Ascending aorta (tissue), 2 donors: Measurements from ENCODE around the gene RCAN2. TPM values are rescaled to one million over a fixed set of nuclear protein-coding genes. Genes with fewer than 3 reads are reported as not detected.

ENCODE experiments used
- DNase-seq, 2 donors: peaks; one replicate each; pipeline ENCODE4 v3.0.0-alpha.2; 2019; ENCODE audit warnings: low spot score in 2 of 2
- H3K27ac ChIP-seq, 2 donors: fragments of 200-600 bp; sonication (generic); one replicate each; pipeline ENCODE4 v1.5.1; 2016 to 2017; ENCODE audit warnings: mild to moderate bottlenecking in 1 of 2
- H3K27me3 ChIP-seq: fragments of 200-600 bp; sonication (generic); one replicate; pipeline ENCODE4 v1.5.1; 2017
- H3K36me3 ChIP-seq, 2 donors: fragments of 200-600 bp; sonication (generic); one replicate each; pipeline ENCODE4 v1.5.1; 2016
- H3K4me1 ChIP-seq, 2 donors: fragments of 200-600 bp; sonication (generic); one replicate each; pipeline ENCODE4 v1.5.1; 2016 to 2017; ENCODE audit warnings: mild to moderate bottlenecking in 1 of 2
- H3K4me3 ChIP-seq, 2 donors: fragments of 200-600 bp; sonication (generic); one replicate each; pipeline ENCODE4 v1.5.1; 2016 to 2017; ENCODE audit warnings: mild to moderate bottlenecking in 1 of 2
- H3K9me3 ChIP-seq, 2 donors: fragments of 200-600 bp; sonication (generic); one replicate each; pipeline ENCODE4 v1.5.1; 2016
- intact Hi-C: fragments of 100-400 bp; cut with DNase I; formaldehyde crosslinking; loops from one replicate; pipeline ENCODE4 v1.15.1; 2023
- total RNA-seq: library from RNA; depleted of rRNA; stranded (reverse); fragments of >200 nt; gene quantifications from one replicate; pipeline ENCODE4 v1.1.0, GENCODE V29; 2016
- TF ChIP-seq, protein P1 (sequence below), 3 experiments: fragments of 200-600 bp in 2 of 3; fragments of 450-650 bp in 1 of 3; sonication (generic) in 2 of 3; IDR thresholded peaks; one replicate each; pipeline ENCODE4 v1.5.1; 2016 to 2019; ENCODE audit warnings: antibody characterized with exemption in 3 of 3, mild to moderate bottlenecking in 1 of 3, moderate library complexity in 1 of 3

The RCAN2 gene
- total RNA-seq, 1 donor from 2014 or later = 83.4 TPM

DNA sequence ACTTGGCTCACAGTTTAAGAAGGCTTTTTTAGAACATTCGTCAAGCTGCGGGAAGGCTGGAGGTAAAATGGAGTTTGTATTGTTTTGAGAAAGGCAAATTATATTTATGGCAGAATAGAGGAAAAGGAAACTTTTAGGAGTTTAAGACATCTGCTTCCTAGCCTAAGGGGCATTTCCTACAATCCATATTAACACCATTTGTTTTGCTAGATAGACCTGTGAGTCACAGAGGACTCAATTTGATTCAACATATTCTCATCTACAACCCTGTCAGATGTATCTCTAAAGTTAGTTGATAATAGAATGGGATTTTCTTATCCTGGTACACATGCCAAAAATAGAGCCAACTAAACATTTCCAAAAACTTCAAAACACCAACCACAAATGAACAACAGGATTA is 35.0 kb downstream of the RCAN2 start:
- Histone ChIP-seq H3K4me3 (no peak overlapping the region), H3K27me3 (no peaks in the 10 kb centered on the region), H3K9me3 (no peaks in the 10 kb centered on the region), H3K27ac (peak overlapping the region; percentile 53 to 83), H3K36me3 (peaks cover 0 to under 1% of the 10 kb centered on the region in 2 donors), H3K4me1 (peaks cover 3 to 54% of the 10 kb centered on the region in 2 donors)
- no peak for DNase-seq
- TF ChIP-seq, protein P1, sequence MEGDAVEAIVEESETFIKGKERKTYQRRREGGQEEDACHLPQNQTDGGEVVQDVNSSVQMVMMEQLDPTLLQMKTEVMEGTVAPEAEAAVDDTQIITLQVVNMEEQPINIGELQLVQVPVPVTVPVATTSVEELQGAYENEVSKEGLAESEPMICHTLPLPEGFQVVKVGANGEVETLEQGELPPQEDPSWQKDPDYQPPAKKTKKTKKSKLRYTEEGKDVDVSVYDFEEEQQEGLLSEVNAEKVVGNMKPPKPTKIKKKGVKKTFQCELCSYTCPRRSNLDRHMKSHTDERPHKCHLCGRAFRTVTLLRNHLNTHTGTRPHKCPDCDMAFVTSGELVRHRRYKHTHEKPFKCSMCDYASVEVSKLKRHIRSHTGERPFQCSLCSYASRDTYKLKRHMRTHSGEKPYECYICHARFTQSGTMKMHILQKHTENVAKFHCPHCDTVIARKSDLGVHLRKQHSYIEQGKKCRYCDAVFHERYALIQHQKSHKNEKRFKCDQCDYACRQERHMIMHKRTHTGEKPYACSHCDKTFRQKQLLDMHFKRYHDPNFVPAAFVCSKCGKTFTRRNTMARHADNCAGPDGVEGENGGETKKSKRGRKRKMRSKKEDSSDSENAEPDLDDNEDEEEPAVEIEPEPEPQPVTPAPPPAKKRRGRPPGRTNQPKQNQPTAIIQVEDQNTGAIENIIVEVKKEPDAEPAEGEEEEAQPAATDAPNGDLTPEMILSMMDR (IDR thresholded peaks at IDR 0.05) = no peak
- intact Hi-C loops = loop anchor here (5.0 kb wide), 1 partner anchor 34 kb away; no protein-coding TSS in a partner anchor

DNA sequence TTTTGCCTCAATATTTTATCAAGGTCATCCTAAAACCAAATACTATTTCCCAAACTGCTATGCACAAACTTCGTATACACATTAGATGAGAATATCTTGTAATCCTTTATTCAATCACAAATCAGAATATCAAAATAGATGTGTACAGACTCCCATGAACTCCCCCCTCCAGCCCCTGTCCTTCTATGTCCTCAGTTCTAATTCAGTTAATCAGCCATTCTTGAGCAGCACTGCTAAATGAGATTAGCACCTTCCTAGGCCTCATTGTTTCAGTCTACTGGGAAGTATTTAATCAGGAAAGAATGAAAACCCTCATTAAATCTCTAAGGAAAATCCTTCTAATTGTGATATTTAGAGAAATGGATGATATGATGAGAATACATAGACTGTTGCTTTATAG is 36.6 kb downstream of the RCAN2 start:
- H3K27me3 ChIP-seq = no peaks in the 10 kb centered on the region
- no peaks in the 10 kb centered on the region for H3K36me3 ChIP-seq
- intact Hi-C loops = loop anchor here (2.0 to 5.0 kb wide), 2 partner anchors 32 to 36 kb away; partner anchors contain the start of gene RCAN2
- TF ChIP-seq, protein P1 (IDR thresholded peaks at IDR 0.05) = no peak
- peak overlapping the region; percentile 53 to 83 for H3K27ac ChIP-seq
- H3K4me1 ChIP-seq = peaks cover 3 to 54% of the 10 kb centered on the region in 2 donors
- H3K4me3 ChIP-seq = peak overlapping the region in 1 of 2 donors; percentile 0
- H3K9me3 ChIP-seq = peaks cover 0 to 2% of the 10 kb centered on the region in 2 donors
- no peak for DNase-seq

DNA sequence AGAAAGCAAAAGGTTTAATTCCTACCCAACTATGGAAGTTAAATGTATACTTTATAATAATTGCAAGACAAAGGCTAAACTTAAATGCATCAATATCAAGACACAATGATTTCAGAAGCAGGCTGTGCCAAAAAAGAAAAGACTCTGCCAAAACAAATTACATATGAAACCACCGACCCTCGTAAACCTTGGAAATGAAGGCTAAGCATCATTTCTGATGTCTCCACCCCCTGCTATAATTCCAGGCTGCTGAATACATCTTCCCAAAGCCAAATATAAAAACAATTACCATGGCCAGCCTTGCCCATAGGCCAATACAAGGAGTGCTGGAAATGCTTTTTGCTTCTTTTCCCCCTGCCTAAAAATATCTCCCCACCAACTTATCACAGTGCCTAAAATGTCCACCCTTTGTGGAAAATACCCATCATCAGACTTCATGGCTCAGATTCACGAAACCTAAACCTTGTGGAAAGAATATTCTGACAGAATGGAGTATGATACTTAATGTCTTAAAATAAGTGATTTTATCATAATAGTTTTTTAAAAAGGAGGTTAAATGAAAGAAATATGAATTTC is 37.4 kb downstream of the RCAN2 start:
- TF ChIP-seq, protein P1 (IDR thresholded peaks at IDR 0.05) = no peak
- peaks cover 0 to 9% of the 10 kb centered on the region in 2 donors for H3K9me3 ChIP-seq
- H3K36me3 ChIP-seq = peaks cover 0 to 4% of the 10 kb centered on the region in 2 donors
- intact Hi-C loops = loop anchor here (2.0 kb wide), 1 partner anchor 37 kb away; the partner anchor contains the start of gene RCAN2
- DNase-seq = no peak
- peaks cover 3 to 51% of the 10 kb centered on the region in 2 donors for H3K4me1 ChIP-seq
- peak overlapping the region in 1 of 2 donors; percentile 20 for H3K4me3 ChIP-seq
- peak overlapping the region; percentile 53 to 83 for H3K27ac ChIP-seq
- H3K27me3 ChIP-seq = no peaks in the 10 kb centered on the region

DNA sequence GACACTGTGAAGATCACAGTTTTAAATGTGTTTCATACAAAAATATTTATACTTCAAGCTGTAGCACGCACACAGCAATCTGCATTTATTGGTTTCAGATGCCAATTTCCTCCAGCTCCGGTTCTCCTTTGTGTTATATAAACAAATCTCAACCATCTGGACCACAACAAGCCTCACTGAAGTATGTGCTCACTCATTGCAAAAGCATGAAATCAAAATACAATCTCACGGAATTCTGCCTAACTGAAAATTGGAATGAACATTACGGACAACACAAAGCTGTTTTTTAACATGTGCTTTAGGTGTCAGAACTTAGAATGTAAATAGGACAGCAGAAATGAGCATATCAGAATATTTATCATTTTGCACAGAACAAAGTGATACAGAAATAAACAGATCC is 38.0 kb downstream of the RCAN2 start:
- H3K9me3 ChIP-seq = peaks cover 0 to 14% of the 10 kb centered on the region in 2 donors
- intact Hi-C loops = no loop called here
- TF ChIP-seq, protein P1 (IDR thresholded peaks at IDR 0.05) = no peak
- peaks cover 3 to 51% of the 10 kb centered on the region in 2 donors for H3K4me1 ChIP-seq
- peak overlapping the region in 1 of 2 donors; percentile 20 for H3K4me3 ChIP-seq
- H3K27ac ChIP-seq = peak overlapping the region; percentile 53 to 83
- DNase-seq = no peak
- no peaks in the 10 kb centered on the region for H3K27me3 ChIP-seq
- H3K36me3 ChIP-seq = peaks cover 0 to 4% of the 10 kb centered on the region in 2 donors

DNA sequence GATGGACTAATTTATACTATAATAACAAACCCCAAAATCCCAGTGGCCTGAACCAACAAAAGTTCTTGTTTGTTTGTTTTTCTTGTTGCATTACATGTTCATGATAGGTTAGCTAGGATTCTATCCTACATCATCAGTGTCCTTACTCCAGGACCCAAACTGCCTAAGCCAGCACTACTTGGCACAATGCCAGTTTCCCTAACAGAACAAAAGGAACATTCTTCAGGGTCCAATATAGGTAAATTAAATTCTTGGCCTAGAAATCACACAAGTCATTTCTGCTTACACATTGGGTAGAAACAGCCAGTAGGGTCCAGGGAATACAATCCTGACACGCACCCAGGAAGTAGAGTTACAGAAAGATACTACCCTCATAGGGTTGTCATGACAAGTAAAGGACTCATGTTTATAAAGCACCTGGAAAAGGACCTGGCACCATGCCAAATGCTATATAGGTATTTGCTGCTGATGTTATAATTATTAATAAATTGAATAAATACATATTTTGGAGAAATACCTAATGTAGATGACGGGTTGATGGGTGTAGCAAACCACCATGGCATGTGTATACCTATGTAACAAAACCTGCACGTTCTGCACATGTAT is 38.8 kb downstream of the RCAN2 start:
- TF ChIP-seq, protein P1 (IDR thresholded peaks at IDR 0.05) = no peak
- Histone ChIP-seq H3K27me3 (no peaks in the 10 kb centered on the region), H3K36me3 (peaks cover 0 to 4% of the 10 kb centered on the region in 2 donors), H3K9me3 (peaks cover 0 to 14% of the 10 kb centered on the region in 2 donors), H3K4me3 (no peak overlapping the region), H3K4me1 (peaks cover under 1 to 46% of the 10 kb centered on the region in 2 donors), H3K27ac (peak overlapping the region; percentile 53 to 83)
- intact Hi-C loops = no loop called here
- no peak for DNase-seq
